Retinal pigment epithelial cell (primary cell): ENCODE results near the gene NLGN1.

Experiments
- DNase-seq: peaks from one replicate; pipeline ENCODE4 v3.0.0-alpha.2; 2010; ENCODE audit warnings: low read depth
- H3K4me3 ChIP-seq: 2 replicates; pipeline ENCODE4 v1.5.1; 2011; ENCODE audit warnings: mild to moderate bottlenecking, low read length, control low read depth, moderate library complexity
- CTCF ChIP-seq: conservative IDR thresholded peaks from 2 replicates; pipeline ENCODE4 v1.5.1; 2011; ENCODE audit warnings: low read depth, low read length, control low read depth, inconsistent platforms

NLGN1 gene

DNA sequence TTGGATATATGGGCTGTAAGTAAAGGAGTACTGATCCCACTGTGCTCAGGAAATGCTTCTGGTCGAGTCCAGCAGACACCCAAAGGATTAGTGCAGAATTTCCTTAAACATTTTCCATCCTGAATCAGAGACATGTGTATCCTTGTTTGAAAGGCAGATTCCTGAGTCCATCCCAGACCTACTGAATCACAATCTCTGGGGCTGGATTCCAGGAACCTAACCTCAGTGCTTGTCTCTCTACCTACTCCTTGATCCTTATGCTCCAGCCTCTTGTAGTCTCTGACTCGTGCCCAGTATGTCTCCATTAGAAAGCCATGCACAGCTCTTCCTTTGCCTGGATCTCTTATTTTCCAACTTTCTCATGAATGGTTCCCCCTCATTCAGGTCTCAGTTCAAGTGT, 585.8 kb downstream of the NLGN1 start:
- no peak for DNase-seq
- H3K4me3 ChIP-seq: no peak overlapping the region
- no peak for TF ChIP-seq CTCF

GRCh38 chr3:173986861-173987410, 589.4 kb downstream of the NLGN1 start:
- no peak for DNase-seq
- no peak for TF ChIP-seq CTCF
- H3K4me3 ChIP-seq: no peak overlapping the region

- TF ChIP-seq CTCF: no peak
- DNase-seq: no peak
- no peak overlapping the region for H3K4me3 ChIP-seq
These were observed 591.4 kb downstream of the NLGN1 start for GRCh38 chr3:173988909-173989308.

GRCh38 chr3:173992416-173992815, 594.9 kb downstream of the NLGN1 start:
- H3K4me3 ChIP-seq: no peak overlapping the region
- no peak for TF ChIP-seq CTCF

DNA sequence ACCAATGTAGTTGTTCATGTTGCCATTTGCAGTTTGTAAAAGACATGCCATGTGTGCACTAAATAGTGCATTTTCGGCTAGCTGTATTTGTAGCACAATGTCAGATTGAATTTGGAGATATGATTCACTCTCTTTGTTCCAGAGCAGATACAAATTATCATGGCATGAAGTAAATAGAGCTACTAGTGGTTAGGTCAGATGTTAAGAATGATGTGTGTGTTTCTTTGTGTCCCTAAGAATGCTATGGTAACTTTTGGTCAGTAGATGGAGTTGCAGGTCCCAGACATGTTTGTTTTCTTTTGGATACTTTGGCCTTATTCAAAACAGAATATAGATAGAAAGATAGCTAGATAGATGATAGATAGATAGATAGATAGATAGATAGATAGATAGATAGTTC, 595.8 kb downstream of the NLGN1 start:
- DNase-seq: no peak
- peak; percentile 66 for TF ChIP-seq CTCF

More at GRCh38 chr3:173992416-173992815, 594.9 kb downstream of the NLGN1 start:
- DNase-seq: no peak

GRCh38 chr3:174000675-174001074, 603.1 kb downstream of the NLGN1 start:
- no peak overlapping the region for H3K4me3 ChIP-seq
- no peak for DNase-seq
- TF ChIP-seq CTCF: no peak

More for the DNA sequence above, 595.8 kb downstream of the NLGN1 start:
- no peak overlapping the region for H3K4me3 ChIP-seq

DNA sequence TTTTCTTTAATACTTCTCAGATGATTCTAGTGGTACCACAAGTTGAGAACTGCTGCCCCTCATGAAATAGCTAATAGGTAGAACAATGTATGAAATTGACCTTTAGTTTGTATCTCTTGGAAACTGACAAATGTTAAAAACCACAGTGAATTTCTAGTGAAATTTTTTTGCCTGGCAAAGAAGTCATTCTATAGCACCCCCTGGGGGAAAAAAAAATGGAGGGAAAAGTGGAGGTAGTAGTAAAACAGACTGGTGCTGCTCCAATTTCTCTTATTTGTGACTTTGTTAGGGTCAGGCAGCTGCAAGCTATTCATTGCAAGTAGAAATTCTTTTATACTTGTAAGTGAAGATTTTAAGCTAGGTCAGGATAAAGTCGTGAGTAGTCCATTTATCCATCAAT, 605.0 kb downstream of the NLGN1 start:
- no peak for DNase-seq
- H3K4me3 ChIP-seq: no peak overlapping the region
- TF ChIP-seq CTCF: peak; percentile 47
